ENCODE data around the gene KLF7.

Gene KLF7

GRCh38 chr2:207133458-207133819 is 32.3 kb downstream of the KLF7 start:
- no peaks in the 10 kb centered on the region for H4K20me1 ChIP-seq (ENCODE audit: control insufficient read depth, insufficient read depth, low read depth, low read length)
- TF ChIP-seq EZH2phosphoT487 (IDR thresholded peaks at IDR 0.05; ENCODE audit: borderline replicate concordance, low read length) = no peak
- TF ChIP-seq, protein P1, sequence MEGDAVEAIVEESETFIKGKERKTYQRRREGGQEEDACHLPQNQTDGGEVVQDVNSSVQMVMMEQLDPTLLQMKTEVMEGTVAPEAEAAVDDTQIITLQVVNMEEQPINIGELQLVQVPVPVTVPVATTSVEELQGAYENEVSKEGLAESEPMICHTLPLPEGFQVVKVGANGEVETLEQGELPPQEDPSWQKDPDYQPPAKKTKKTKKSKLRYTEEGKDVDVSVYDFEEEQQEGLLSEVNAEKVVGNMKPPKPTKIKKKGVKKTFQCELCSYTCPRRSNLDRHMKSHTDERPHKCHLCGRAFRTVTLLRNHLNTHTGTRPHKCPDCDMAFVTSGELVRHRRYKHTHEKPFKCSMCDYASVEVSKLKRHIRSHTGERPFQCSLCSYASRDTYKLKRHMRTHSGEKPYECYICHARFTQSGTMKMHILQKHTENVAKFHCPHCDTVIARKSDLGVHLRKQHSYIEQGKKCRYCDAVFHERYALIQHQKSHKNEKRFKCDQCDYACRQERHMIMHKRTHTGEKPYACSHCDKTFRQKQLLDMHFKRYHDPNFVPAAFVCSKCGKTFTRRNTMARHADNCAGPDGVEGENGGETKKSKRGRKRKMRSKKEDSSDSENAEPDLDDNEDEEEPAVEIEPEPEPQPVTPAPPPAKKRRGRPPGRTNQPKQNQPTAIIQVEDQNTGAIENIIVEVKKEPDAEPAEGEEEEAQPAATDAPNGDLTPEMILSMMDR (IDR thresholded peaks at IDR 0.05; ENCODE audit: low read depth, low read length, poor library complexity, severe bottlenecking) = no peak
- H3F3A ChIP-seq (ENCODE audit: control insufficient read depth, insufficient read depth) = no peaks in the 10 kb centered on the region
- no peak overlapping the region for H3K4me3 ChIP-seq (ENCODE audit: low read length)
- no peak overlapping the region for H3K4me2 ChIP-seq (ENCODE audit: low read length)
- H3K27ac ChIP-seq (ENCODE audit: low read depth, low read length) = no peak overlapping the region
- no peaks in the 10 kb centered on the region for H3K79me2 ChIP-seq (ENCODE audit: control insufficient read depth, low read length)
- no peaks in the 10 kb centered on the region for H3K4me1 ChIP-seq (ENCODE audit: control insufficient read depth, low read length)
- H3K36me3 ChIP-seq (ENCODE audit: control insufficient read depth, low read length) = no peaks in the 10 kb centered on the region
- no peaks in the 10 kb centered on the region for H3K9me2 ChIP-seq (replicated peaks; ENCODE audit: control insufficient read depth, low read length)
- no peaks in the 10 kb centered on the region for H3K9me3 ChIP-seq (ENCODE audit: control insufficient read depth, insufficient read depth, low read length)
- no peaks in the 10 kb centered on the region for H3K27me3 ChIP-seq (ENCODE audit: control insufficient read depth, low read length)

GRCh38 chr2:207132019-207132418 is 33.7 kb downstream of the KLF7 start:
- Histone ChIP-seq H3K4me3 (ENCODE audit: low read length) (no peak overlapping the region), H3K27ac (ENCODE audit: low read depth, low read length) (no peak overlapping the region), H3K36me3 (ENCODE audit: control insufficient read depth, low read length) (no peaks in the 10 kb centered on the region), H3K9me2 (replicated peaks; ENCODE audit: control insufficient read depth, low read length) (no peaks in the 10 kb centered on the region), H3K27me3 (ENCODE audit: control insufficient read depth, low read length) (no peaks in the 10 kb centered on the region), H3K4me1 (ENCODE audit: control insufficient read depth, low read length) (no peaks in the 10 kb centered on the region), H3K9me3 (ENCODE audit: control insufficient read depth, insufficient read depth, low read length) (no peaks in the 10 kb centered on the region), H3K4me2 (ENCODE audit: low read length) (no peak overlapping the region), H4K20me1 (ENCODE audit: control insufficient read depth, insufficient read depth, low read depth, low read length) (no peaks in the 10 kb centered on the region), H3F3A (ENCODE audit: control insufficient read depth, insufficient read depth) (no peaks in the 10 kb centered on the region), H3K79me2 (ENCODE audit: control insufficient read depth, low read length) (no peaks in the 10 kb centered on the region)
- TF ChIP-seq EZH2phosphoT487 (IDR thresholded peaks at IDR 0.05; ENCODE audit: borderline replicate concordance, low read length) = no peak
- TF ChIP-seq, protein P1 (IDR thresholded peaks at IDR 0.05; ENCODE audit: low read depth, low read length, poor library complexity, severe bottlenecking) = no peak

DNA sequence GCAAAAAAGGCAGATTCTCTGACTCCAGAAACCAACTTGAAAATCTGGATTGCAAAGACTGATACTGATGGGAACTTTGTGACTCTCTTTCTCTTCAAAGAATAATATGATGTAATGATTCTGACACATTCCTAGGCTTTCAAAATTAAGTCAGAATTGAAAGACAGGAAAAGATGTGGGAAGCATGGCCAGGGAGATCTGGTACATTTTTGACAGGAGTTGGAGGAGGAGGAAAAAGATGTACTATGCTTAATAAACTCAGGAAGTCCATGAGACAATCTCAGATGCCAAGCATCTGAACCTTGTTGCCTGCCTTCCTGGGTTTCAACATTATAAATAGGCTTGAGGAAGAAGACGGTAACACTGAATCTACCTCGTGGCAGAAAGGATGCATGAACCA is 34.2 kb downstream of the KLF7 start:
- Histone ChIP-seq H3K4me3 (ENCODE audit: low read length) (no peak overlapping the region), H3K36me3 (ENCODE audit: control insufficient read depth, low read length) (no peaks in the 10 kb centered on the region), H4K20me1 (ENCODE audit: control insufficient read depth, insufficient read depth, low read depth, low read length) (no peaks in the 10 kb centered on the region), H3F3A (ENCODE audit: control insufficient read depth, insufficient read depth) (no peaks in the 10 kb centered on the region), H3K27me3 (ENCODE audit: control insufficient read depth, low read length) (no peaks in the 10 kb centered on the region), H3K4me2 (ENCODE audit: low read length) (no peak overlapping the region), H3K9me3 (ENCODE audit: control insufficient read depth, insufficient read depth, low read length) (no peaks in the 10 kb centered on the region), H3K27ac (ENCODE audit: low read depth, low read length) (no peak overlapping the region), H3K79me2 (ENCODE audit: control insufficient read depth, low read length) (no peaks in the 10 kb centered on the region), H3K4me1 (ENCODE audit: control insufficient read depth, low read length) (no peaks in the 10 kb centered on the region), H3K9me2 (replicated peaks; ENCODE audit: control insufficient read depth, low read length) (no peaks in the 10 kb centered on the region)
- TF ChIP-seq, protein P1 (IDR thresholded peaks at IDR 0.05; ENCODE audit: low read depth, low read length, poor library complexity, severe bottlenecking) = no peak
- TF ChIP-seq EZH2phosphoT487 (IDR thresholded peaks at IDR 0.05; ENCODE audit: borderline replicate concordance, low read length) = no peak

Measured in DOHH2 (cell line).